Esophagus squamous epithelium (tissue), 4 donors: ENCODE measurements around the gene INPP5E.

Source experiments
- POLR2A ChIP-seq, 4 donors: fragments of 450-650 bp; IDR thresholded peaks; one replicate each; pipeline ENCODE4 v1.6.1; 2017; ENCODE audit warnings: antibody characterized with exemption in 4 of 4, mild to moderate bottlenecking in 4 of 4, moderate library complexity in 3 of 4
- TF ChIP-seq, protein P1 (sequence below), 6 experiments: fragments of 450-650 bp in 4 of 6; fragments of 200-600 bp in 2 of 6; sonication (generic) in 2 of 6; IDR thresholded peaks; one replicate each; pipeline ENCODE4 v1.5.1; 2016 to 2019; ENCODE audit warnings: antibody characterized with exemption in 6 of 6, mild to moderate bottlenecking in 4 of 6, moderate library complexity in 4 of 6

DNA sequence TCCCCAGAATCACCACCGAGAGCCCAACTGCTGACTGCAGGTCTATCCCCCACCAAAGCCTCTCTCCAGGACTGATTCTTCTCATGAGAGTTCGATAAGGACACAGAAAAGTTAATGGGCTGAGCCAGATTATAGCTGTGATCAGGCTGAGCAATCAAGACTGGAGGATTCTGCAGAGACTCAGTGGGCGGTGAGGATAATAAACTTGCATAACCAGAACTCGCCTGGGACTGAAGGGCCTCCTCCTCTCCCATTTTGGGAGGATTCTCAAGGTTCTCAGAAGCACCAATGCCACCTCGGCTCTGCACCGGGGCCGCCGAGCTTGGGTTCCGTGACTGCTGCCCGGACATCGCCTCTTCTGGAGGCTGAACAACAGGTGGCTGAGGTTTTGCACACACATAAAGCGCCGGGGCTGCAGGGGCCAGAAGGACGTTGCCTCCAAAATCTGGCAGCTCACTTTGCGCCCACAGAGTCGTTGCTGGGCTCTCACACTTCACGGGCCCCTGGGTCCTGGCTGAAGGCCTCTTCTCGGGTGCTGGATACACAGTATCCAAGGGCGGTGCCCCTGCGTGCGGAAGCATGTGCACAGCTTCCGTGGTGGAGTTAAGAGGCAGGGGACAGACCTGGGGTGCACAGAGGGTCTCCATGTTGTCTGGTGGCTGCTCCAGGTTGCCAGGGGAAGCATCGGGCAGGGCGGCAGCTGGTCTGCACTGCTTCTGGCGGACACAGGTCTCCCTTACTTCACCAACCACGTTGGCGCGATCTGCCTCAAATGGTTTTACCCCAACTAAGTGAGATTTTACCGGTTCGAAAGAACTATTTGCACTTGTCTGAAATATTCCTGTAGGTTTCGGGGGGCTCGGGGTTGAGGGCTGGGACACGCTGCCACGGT lies 35.6 kb upstream of the INPP5E start:
- TF ChIP-seq, protein P1, sequence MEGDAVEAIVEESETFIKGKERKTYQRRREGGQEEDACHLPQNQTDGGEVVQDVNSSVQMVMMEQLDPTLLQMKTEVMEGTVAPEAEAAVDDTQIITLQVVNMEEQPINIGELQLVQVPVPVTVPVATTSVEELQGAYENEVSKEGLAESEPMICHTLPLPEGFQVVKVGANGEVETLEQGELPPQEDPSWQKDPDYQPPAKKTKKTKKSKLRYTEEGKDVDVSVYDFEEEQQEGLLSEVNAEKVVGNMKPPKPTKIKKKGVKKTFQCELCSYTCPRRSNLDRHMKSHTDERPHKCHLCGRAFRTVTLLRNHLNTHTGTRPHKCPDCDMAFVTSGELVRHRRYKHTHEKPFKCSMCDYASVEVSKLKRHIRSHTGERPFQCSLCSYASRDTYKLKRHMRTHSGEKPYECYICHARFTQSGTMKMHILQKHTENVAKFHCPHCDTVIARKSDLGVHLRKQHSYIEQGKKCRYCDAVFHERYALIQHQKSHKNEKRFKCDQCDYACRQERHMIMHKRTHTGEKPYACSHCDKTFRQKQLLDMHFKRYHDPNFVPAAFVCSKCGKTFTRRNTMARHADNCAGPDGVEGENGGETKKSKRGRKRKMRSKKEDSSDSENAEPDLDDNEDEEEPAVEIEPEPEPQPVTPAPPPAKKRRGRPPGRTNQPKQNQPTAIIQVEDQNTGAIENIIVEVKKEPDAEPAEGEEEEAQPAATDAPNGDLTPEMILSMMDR (IDR thresholded peaks at IDR 0.05), result no peak
- no peak for TF ChIP-seq POLR2A (IDR thresholded peaks at IDR 0.05)
